SK-N-SH treated with all-trans-retinoic acid at 6 μM for 48 hours (cell line): ENCODE results near the gene PCGF6.

Source experiments
- ARNTL ChIP-seq: fragments of 450-650 bp; formaldehyde crosslinking; IDR thresholded peaks from 2 replicates; pipeline ENCODE4 v1.5.0; 2020; ENCODE audit warnings: low read depth, mild to moderate bottlenecking, moderate library complexity, borderline replicate concordance
- OSR1 ChIP-seq: fragments of 250-450 bp; sonication (Bioruptor Pico); IDR thresholded peaks from 2 replicates; pipeline ENCODE4 v1.8.0; 2022; ENCODE audit warnings: moderate library complexity, mild to moderate bottlenecking, inconsistent platforms
- TOX ChIP-seq: fragments of 250-450 bp; sonication (Bioruptor Pico); IDR thresholded peaks from 2 replicates; pipeline ENCODE4 v1.8.0; 2021; ENCODE audit warnings: mild to moderate bottlenecking, moderate library complexity, borderline replicate concordance
- ZC3H10 ChIP-seq: fragments of 250-450 bp; sonication (Bioruptor Pico); IDR thresholded peaks from 2 replicates; pipeline ENCODE4 v1.5.1; 2021; ENCODE audit warnings: mild to moderate bottlenecking, moderate library complexity
- ZFP3 ChIP-seq: fragments of 250-450 bp; sonication (Bioruptor Pico); IDR thresholded peaks from 2 replicates; pipeline ENCODE4 v1.5.0; 2020; ENCODE audit warnings: mild to moderate bottlenecking, moderate library complexity
- ZNF565 ChIP-seq: fragments of 450-650 bp; formaldehyde crosslinking; conservative IDR thresholded peaks from 2 replicates; pipeline ENCODE4 v1.5.0; 2020; ENCODE audit warnings: low read depth, mild to moderate bottlenecking, moderate library complexity
- ZNF70 ChIP-seq: fragments of 450-650 bp; formaldehyde crosslinking; IDR thresholded peaks from 2 replicates; pipeline ENCODE4 v1.5.0; 2020; ENCODE audit warnings: mild to moderate bottlenecking, moderate library complexity
- ZNF8 ChIP-seq: fragments of 450-650 bp; formaldehyde crosslinking; IDR thresholded peaks from 2 replicates; pipeline ENCODE4 v1.5.0; 2020; ENCODE audit warnings: mild to moderate bottlenecking, moderate library complexity
- TF ChIP-seq, protein P1 (sequence below): fragments of 250-450 bp; sonication (Bioruptor Pico); IDR thresholded peaks from 2 replicates; pipeline ENCODE4 v1.5.1; 2020; ENCODE audit warnings: low read depth, mild to moderate bottlenecking, moderate library complexity
- TF ChIP-seq, protein P2 (sequence below): fragments of 250-450 bp; sonication (Bioruptor Pico); IDR thresholded peaks from 2 replicates; pipeline ENCODE4 v1.8.0; 2020; ENCODE audit warnings: mild to moderate bottlenecking, moderate library complexity, borderline replicate concordance

DNA sequence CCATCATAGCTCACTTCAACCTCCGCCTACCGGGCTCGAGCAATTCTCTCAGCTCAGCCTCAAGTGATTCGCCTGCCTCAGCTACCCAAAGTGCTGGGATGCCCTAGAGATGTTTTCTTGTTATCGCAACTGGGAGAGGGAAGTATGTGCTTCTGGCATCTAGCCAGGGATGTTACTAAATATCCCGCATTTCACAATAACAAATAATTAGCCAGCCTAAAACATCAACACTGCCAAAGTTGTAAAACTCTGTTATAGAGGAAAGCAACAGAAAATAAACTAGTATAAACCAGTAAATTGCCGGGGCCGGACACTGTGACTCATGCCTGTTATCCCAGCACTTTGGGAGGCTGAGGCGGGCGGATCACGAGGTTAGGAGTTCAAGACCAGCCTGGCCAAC lies 66.8 kb downstream of the PCGF6 start:
- TF ChIP-seq, protein P1, sequence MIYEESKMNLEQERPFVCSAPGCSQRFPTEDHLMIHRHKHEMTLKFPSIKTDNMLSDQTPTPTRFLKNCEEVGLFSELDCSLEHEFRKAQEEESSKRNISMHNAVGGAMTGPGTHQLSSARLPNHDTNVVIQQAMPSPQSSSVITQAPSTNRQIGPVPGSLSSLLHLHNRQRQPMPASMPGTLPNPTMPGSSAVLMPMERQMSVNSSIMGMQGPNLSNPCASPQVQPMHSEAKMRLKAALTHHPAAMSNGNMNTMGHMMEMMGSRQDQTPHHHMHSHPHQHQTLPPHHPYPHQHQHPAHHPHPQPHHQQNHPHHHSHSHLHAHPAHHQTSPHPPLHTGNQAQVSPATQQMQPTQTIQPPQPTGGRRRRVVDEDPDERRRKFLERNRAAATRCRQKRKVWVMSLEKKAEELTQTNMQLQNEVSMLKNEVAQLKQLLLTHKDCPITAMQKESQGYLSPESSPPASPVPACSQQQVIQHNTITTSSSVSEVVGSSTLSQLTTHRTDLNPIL (CRISPR knock-in tag) = no peak
- TF ChIP-seq ZNF565 = no peak
- TF ChIP-seq ARNTL (CRISPR knock-in tag) = no peak
- TF ChIP-seq TOX (CRISPR knock-in tag) = no peak
- TF ChIP-seq ZFP3 (CRISPR knock-in tag) = no peak
- TF ChIP-seq ZC3H10 = no peak
- no peak for TF ChIP-seq OSR1 (CRISPR knock-in tag)
- TF ChIP-seq ZNF70 (CRISPR knock-in tag) = no peak
- no peak for TF ChIP-seq ZNF8
- TF ChIP-seq, protein P2, sequence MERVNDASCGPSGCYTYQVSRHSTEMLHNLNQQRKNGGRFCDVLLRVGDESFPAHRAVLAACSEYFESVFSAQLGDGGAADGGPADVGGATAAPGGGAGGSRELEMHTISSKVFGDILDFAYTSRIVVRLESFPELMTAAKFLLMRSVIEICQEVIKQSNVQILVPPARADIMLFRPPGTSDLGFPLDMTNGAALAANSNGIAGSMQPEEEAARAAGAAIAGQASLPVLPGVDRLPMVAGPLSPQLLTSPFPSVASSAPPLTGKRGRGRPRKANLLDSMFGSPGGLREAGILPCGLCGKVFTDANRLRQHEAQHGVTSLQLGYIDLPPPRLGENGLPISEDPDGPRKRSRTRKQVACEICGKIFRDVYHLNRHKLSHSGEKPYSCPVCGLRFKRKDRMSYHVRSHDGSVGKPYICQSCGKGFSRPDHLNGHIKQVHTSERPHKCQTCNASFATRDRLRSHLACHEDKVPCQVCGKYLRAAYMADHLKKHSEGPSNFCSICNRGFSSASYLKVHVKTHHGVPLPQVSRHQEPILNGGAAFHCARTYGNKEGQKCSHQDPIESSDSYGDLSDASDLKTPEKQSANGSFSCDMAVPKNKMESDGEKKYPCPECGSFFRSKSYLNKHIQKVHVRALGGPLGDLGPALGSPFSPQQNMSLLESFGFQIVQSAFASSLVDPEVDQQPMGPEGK (CRISPR knock-in tag) = no peak
